Measurements from ENCODE around the gene VEGFA.
A peak's percentile ranks its signal among the peaks of the same experiment; 100 is the strongest.

Gene VEGFA

GRCh38 chr6:43760210-43761168, 9.5 kb upstream of the VEGFA start:
- DNase-seq = no peak

- no peak for DNase-seq
These were observed 8.2 kb upstream of the VEGFA start for GRCh38 chr6:43761666-43762409.

- no peak for DNase-seq
These were observed 7.6 kb upstream of the VEGFA start for GRCh38 chr6:43762410-43762768.

- no peak for DNase-seq
These were observed 6.9 kb upstream of the VEGFA start for GRCh38 chr6:43762966-43763695.

- DNase-seq = no peak
These were observed 6.0 kb upstream of the VEGFA start for GRCh38 chr6:43763812-43764522.

GRCh38 chr6:43764772-43765171, 5.2 kb upstream of the VEGFA start:
- DNase-seq = no peak

- no peak for DNase-seq
These were observed 4.1 kb upstream of the VEGFA start for GRCh38 chr6:43765776-43766499.

- DNase-seq = no peak
These were observed 3.5 kb upstream of the VEGFA start for GRCh38 chr6:43766500-43766853.

- DNase-seq = no peak
These were observed 3.0 kb upstream of the VEGFA start for GRCh38 chr6:43766964-43767461.

- DNase-seq = no peak
These were observed 2.2 kb upstream of the VEGFA start for GRCh38 chr6:43767553-43768505.

GRCh38 chr6:43768506-43768860, 1.5 kb upstream of the VEGFA start:
- DNase-seq = no peak

- no peak for DNase-seq
These were observed 957 bp upstream of the VEGFA start for GRCh38 chr6:43768983-43769525.

- no peak for DNase-seq
These were observed 580 bp downstream of the VEGFA start for GRCh38 chr6:43770372-43771209.

GRCh38 chr6:43771210-43771857, 1.3 kb downstream of the VEGFA start:
- DNase-seq = no peak

- no peak for DNase-seq
These were observed 2.1 kb downstream of the VEGFA start for GRCh38 chr6:43771858-43772680.

- DNase-seq = no peak
These were observed 2.7 kb downstream of the VEGFA start for GRCh38 chr6:43772681-43773049.

GRCh38 chr6:43773050-43773979, 3.3 kb downstream of the VEGFA start:
- peak; percentile 37 for DNase-seq

Measured in DMS79 (cell line).